NCI-H2196 treated with DMSO at 0.1 percent for 48 hours (cell line): ENCODE results near the gene CES2.
"Not testable (repeated sequence)": the region's sequence is repeated elsewhere in the genome, so short reads cannot be mapped to it uniquely, and the experiment has no call there.

Experiments
- DNase-seq: peaks from one replicate; lab custom pipeline; 2025; ENCODE audit not compliant: unreplicated experiment; lab: John Stamatoyannopoulos, UW

The CES2 gene

DNA sequence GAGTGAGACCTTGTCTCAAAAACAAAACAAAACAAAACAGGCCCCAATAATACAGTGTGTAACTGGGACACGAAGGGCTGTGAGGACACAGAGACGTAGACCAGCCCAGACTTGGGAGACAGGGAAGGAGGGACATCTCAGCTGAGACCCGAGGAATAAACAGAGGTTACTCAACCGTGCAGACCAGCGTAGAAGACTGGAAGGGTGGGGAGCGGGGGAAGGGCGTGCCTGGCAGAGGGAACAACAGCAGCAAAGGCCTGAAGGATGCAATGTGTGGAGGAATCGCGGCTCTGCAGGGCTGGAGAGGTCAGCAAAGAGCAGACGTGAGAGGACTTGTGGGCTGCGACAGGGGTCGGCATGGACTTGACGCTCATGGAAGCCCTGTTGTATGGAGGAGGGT is 41.4 kb downstream of the CES2 start:
- no peak for DNase-seq

GRCh38 chr16:66977341-66978113 is 42.2 kb downstream of the CES2 start:
- peak; percentile 56 for DNase-seq

- DNase-seq = no peak
These were observed 43.8 kb downstream of the CES2 start for GRCh38 chr16:66979011-66979717.

DNA sequence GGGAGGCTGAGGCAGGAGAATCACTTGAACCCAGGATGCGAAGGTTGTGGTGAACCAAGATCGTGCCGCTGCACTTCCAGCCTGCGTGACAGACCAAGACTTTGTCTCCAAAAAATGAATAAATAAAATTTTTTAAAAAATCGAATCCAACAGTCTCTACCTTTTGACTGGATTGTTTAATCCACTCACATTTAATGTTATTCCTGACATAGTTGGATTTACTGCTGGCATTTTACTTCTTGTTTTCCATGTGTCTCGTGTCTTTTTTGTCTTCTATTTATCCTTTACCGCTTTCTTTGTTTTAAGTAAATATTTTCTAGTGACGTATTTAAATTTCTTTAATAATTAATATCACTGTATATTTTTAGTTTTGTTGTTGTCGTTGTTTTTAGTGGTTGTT is 47.7 kb downstream of the CES2 start:
- DNase-seq = no peak

DNA sequence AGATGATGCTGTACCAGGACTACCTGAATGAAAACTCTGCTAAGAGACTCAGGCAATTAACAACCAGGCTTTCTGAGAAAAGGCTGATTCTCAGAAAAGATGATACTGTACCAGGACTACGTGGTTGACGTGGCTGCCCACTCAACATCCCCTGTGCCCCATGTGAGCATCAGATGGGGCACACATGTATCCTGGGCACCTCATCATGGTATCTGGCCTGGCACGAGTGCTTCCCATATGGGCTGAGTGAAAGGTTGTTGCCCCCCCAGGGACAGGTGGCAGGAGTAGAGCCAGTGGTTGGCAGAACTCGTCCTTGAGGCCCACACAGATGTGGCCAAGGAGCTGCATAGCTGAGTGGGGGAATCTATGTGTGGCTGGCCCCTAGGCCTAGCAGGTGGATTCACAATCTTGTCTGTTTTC is 49.6 kb downstream of the CES2 start:
- DNase-seq = no peak

DNA sequence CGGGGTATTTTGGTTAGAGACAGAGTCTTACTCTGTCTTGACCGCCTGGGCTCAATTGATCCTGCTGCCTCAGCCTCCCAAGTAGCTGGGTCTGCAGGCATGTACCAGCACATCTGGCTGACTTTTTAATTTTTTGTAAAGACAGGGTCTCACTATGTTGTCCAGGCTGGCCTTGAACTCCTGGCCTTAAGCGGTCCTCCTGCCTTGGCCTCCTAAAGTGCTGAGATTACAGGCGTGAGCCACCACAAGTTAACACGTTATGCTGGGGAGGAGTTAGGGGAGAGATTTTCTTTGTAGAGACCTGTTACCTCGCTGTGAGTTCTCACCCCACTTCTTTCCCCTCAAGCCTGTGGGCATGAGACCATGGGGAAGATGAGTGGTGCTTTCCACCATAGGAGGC is 51.2 kb downstream of the CES2 start:
- no peak for DNase-seq

DNA sequence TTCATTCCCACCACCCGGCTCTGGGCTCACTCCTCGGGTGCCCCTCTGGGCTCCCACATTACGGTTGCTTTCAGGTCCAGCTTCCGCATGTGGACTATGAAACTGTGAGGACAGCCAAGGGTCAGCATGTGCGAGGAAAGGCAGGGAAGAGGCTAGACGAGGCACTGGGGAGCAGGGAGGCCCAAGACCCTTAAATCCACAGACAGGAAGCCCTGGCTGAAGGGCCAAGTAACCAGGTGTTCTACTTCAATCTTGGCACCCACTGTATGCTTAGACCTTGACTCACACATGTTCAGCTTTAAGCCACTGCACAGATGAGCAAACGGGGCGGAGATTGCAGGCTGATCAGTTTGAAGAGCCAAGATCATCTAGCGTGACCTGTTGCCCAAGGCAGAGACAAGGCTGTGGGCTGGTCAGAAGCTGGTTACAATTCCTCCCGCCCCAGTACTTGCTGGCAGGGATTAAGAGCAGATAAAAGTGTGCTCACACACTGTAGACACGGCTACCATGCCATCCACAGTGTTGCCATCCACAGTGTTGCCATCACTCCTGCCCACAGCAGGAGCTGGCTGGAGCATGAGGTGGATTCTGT is 53.0 kb downstream of the CES2 start, which contains the start of gene CES4A:
Gene CES4A, plus strand, starts transcription at position 393 of the 592 bp plus-strand sequence. Its CDS starts 184 bp downstream, at position 577.
- DNase-seq = no peak

DNA sequence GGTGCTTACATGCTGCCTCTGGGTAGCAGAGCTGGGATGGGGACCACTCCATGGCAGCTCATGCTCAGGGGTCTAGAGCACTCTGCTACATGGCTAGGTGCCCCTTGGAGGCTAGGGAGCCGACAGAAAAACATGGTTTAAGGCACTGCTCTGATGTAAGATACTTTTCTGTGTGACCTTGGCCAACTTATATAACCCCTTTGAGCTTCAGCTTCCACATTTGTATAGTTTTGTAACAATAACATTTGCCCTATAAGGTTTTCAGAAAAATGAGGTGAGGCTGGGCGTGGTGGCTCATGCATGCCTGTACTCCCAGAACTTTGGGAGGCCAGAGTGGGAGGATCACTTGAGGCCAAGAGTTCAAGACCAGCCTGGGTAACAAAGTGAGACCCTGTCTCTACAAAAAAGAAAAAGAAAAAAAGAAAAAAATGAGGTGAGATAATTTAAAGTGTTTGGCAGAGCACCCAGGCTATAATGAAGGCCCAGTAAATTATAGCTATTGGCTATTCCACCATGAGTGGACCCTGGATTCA is 56.3 kb downstream of the CES2 start:
- DNase-seq = no peak

- DNase-seq = not testable (repeated sequence)
These were observed 58.2 kb downstream of the CES2 start for GRCh38 chr16:66993558-66993957.
